Measurements from ENCODE around the gene ATP5PF.

GRCh38 chr21:25701529-25701928 is 33.2 kb downstream of the ATP5PF start:
- no peak for TF ChIP-seq POLR2A (IDR thresholded peaks at IDR 0.05; ENCODE audit: low read depth, low read length)
- TF ChIP-seq TAF1 (IDR thresholded peaks at IDR 0.05; ENCODE audit: borderline replicate concordance, low read depth, low read length): no peak
